GM21786 (cell line): ENCODE results near the gene COL13A1.

ENCODE experiments used
- ATAC-seq: cut with Tn5 transposase; IDR thresholded peaks from one replicate; pipeline ENCODE4 v1.9.1; 2021; ENCODE audit not compliant: unreplicated experiment

Gene COL13A1

GRCh38 chr10:69901628-69902505 lies 100.2 kb downstream of the COL13A1 start:
- ATAC-seq = no peak

GRCh38 chr10:69902835-69903535 lies 101.3 kb downstream of the COL13A1 start:
- ATAC-seq = no peak

GRCh38 chr10:69904533-69904932 lies 102.8 kb downstream of the COL13A1 start:
- ATAC-seq = no peak

GRCh38 chr10:69906425-69906824 lies 104.7 kb downstream of the COL13A1 start:
- ATAC-seq = no peak

GRCh38 chr10:69907517-69907916 lies 105.8 kb downstream of the COL13A1 start:
- ATAC-seq = no peak

- ATAC-seq = no peak
These were observed 106.4 kb downstream of the COL13A1 start for GRCh38 chr10:69908124-69908523.

- ATAC-seq = no peak
These were observed 108.9 kb downstream of the COL13A1 start for GRCh38 chr10:69910561-69910960.

GRCh38 chr10:69911613-69912528 lies 110.2 kb downstream of the COL13A1 start:
- ATAC-seq = no peak

GRCh38 chr10:69912589-69912988 lies 110.9 kb downstream of the COL13A1 start:
- no peak for ATAC-seq

GRCh38 chr10:69913606-69914382 lies 112.1 kb downstream of the COL13A1 start:
- ATAC-seq = no peak

- no peak for ATAC-seq
These were observed 112.9 kb downstream of the COL13A1 start for GRCh38 chr10:69914398-69915214.

- ATAC-seq = no peak
These were observed 113.5 kb downstream of the COL13A1 start for GRCh38 chr10:69915215-69915560.

- no peak for ATAC-seq
These were observed 114.4 kb downstream of the COL13A1 start for GRCh38 chr10:69916118-69916517.

- no peak for ATAC-seq
These were observed 116.3 kb downstream of the COL13A1 start for GRCh38 chr10:69918036-69918435.

GRCh38 chr10:69919250-69919649 lies 117.5 kb downstream of the COL13A1 start:
- ATAC-seq = no peak

- no peak for ATAC-seq
These were observed 123.4 kb downstream of the COL13A1 start for GRCh38 chr10:69925111-69925510.

GRCh38 chr10:69928339-69928738 lies 126.6 kb downstream of the COL13A1 start:
- no peak for ATAC-seq

- no peak for ATAC-seq
These were observed 127.9 kb downstream of the COL13A1 start for GRCh38 chr10:69929575-69929974.

GRCh38 chr10:69934768-69935167 lies 133.1 kb downstream of the COL13A1 start:
- no peak for ATAC-seq

- no peak for ATAC-seq
These were observed 134.4 kb downstream of the COL13A1 start for GRCh38 chr10:69936091-69936490.
